GM23338 (cell line): ENCODE measurements around the gene TMC1.

Experiments
- EZH2phosphoT487 ChIP-seq: fragments of 200-600 bp; sonication (generic); IDR thresholded peaks from one replicate; pipeline ENCODE4 v1.8.1; 2018; ENCODE audit warnings: antibody characterized with exemption; ENCODE audit not compliant: unreplicated experiment
- TF ChIP-seq, protein P1 (sequence below), 2 experiments: fragments of 200-600 bp in 1 of 2; sonication (generic) in 1 of 2; conservative IDR thresholded peaks; 2 replicates each; pipeline versions ENCODE4 v1.5.1 to v1.6.1; 2016 to 2017; ENCODE audit warnings: antibody characterized with exemption in 2 of 2, low read depth in 2 of 2, mild to moderate bottlenecking in 2 of 2, moderate library complexity in 1 of 2

- TF ChIP-seq, protein P1, sequence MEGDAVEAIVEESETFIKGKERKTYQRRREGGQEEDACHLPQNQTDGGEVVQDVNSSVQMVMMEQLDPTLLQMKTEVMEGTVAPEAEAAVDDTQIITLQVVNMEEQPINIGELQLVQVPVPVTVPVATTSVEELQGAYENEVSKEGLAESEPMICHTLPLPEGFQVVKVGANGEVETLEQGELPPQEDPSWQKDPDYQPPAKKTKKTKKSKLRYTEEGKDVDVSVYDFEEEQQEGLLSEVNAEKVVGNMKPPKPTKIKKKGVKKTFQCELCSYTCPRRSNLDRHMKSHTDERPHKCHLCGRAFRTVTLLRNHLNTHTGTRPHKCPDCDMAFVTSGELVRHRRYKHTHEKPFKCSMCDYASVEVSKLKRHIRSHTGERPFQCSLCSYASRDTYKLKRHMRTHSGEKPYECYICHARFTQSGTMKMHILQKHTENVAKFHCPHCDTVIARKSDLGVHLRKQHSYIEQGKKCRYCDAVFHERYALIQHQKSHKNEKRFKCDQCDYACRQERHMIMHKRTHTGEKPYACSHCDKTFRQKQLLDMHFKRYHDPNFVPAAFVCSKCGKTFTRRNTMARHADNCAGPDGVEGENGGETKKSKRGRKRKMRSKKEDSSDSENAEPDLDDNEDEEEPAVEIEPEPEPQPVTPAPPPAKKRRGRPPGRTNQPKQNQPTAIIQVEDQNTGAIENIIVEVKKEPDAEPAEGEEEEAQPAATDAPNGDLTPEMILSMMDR (conservative IDR thresholded peaks at IDR 0.05; ENCODE audit: low read depth in 2 of 2), result no peak
- no peak for TF ChIP-seq EZH2phosphoT487
These were observed 292.1 kb downstream of the TMC1 start for GRCh38 chr9:72813544-72813943.
